Keratinocyte (primary cell): Measurements from ENCODE around the gene LPAR6. TPM values are rescaled to one million over a fixed set of nuclear protein-coding genes. Genes with fewer than 3 reads are reported as not detected.
A peak's percentile ranks its signal among the peaks of the same experiment; 100 is the strongest.

Source experiments
- DNase-seq: peaks from one replicate; pipeline ENCODE4 v3.0.0-alpha.2; 2011; ENCODE audit warnings: low read depth, missing footprints, low spot score
- FAIRE-seq: peaks from 2 replicates; lab custom pipeline; 2011; peaks lifted over from hg19 to GRCh38; lab: Jason Lieb, UNC
- H2AFZ ChIP-seq: 2 replicates; pipeline ENCODE4 v1.6.0; 2012; ENCODE audit warnings: low read length, control low read depth, inconsistent platforms; ENCODE audit not compliant: control insufficient read depth
- H3K27ac ChIP-seq: 2 replicates; pipeline ENCODE4 v1.5.1; 2011; ENCODE audit warnings: low read length; ENCODE audit not compliant: control insufficient read depth, insufficient read depth
- H3K27me3 ChIP-seq: 3 replicates; pipeline ENCODE4 v1.6.0; 2011; ENCODE audit warnings: low read length; ENCODE audit not compliant: control insufficient read depth, insufficient read depth; ENCODE audit errors: extremely low read depth
- H3K36me3 ChIP-seq, 2 experiments: 2 replicates in 1 of 2; 3 replicates in 1 of 2; pipeline ENCODE4 v1.5.1; 2011; ENCODE audit warnings: low read length in 2 of 2, mild to moderate bottlenecking in 1 of 2; ENCODE audit not compliant: control insufficient read depth in 2 of 2, insufficient read depth in 2 of 2; ENCODE audit errors: extremely low read depth in 1 of 2
- H3K4me1 ChIP-seq: 3 replicates; pipeline ENCODE4 v1.5.1; 2011; ENCODE audit warnings: low read length; ENCODE audit not compliant: control insufficient read depth, insufficient read depth; ENCODE audit errors: extremely low read depth
- H3K4me2 ChIP-seq: 3 replicates; pipeline ENCODE4 v1.6.0; 2011; ENCODE audit warnings: low read depth, low read length; ENCODE audit not compliant: control insufficient read depth, insufficient read depth; ENCODE audit errors: extremely low read depth
- H3K4me3 ChIP-seq, 3 experiments: fragments of 200-600 bp in 1 of 3; sonication (generic) in 1 of 3; 2 replicates in 2 of 3; 3 replicates in 1 of 3; pipeline ENCODE4 v1.5.1; 2011 to 2016; ENCODE audit warnings: low read length in 3 of 3, mild to moderate bottlenecking in 3 of 3, control low read depth in 2 of 3, inconsistent platforms in 1 of 3, low read depth in 1 of 3, mixed read lengths in 1 of 3, mixed run types in 1 of 3, moderate library complexity in 1 of 3; ENCODE audit not compliant: control insufficient read depth in 2 of 3, insufficient read depth in 2 of 3; ENCODE audit errors: extremely low read depth in 1 of 3
- H3K79me2 ChIP-seq: 2 replicates; pipeline ENCODE4 v1.6.0; 2012; ENCODE audit warnings: low read length; ENCODE audit not compliant: control insufficient read depth, insufficient read depth
- H3K9ac ChIP-seq: 3 replicates; pipeline ENCODE4 v1.6.0; 2011; ENCODE audit warnings: low read length; ENCODE audit not compliant: control insufficient read depth, insufficient read depth; ENCODE audit errors: extremely low read depth
- H3K9me1 ChIP-seq: 3 replicates; pipeline ENCODE4 v1.6.0; 2011; ENCODE audit warnings: low read length; ENCODE audit not compliant: control insufficient read depth, insufficient read depth; ENCODE audit errors: extremely low read depth
- H3K9me3 ChIP-seq: 2 replicates; pipeline ENCODE4 v1.5.1; 2012; ENCODE audit warnings: low read depth, low read length; ENCODE audit not compliant: control insufficient read depth
- H4K20me1 ChIP-seq: 3 replicates; pipeline ENCODE4 v1.6.0; 2011; ENCODE audit warnings: low read length; ENCODE audit not compliant: control insufficient read depth, insufficient read depth; ENCODE audit errors: extremely low read depth
- EZH2 ChIP-seq: IDR thresholded peaks from one replicate; pipeline ENCODE4 v1.6.1; 2012; ENCODE audit warnings: inconsistent platforms, mild to moderate bottlenecking, low read length, moderate library complexity
- dilution Hi-C: fragments of 300-500 bp; cut with MboI; formaldehyde crosslinking; loops from one replicate; pipeline ENCODE4 v1.7.0; 2020; ENCODE audit warnings: low sequenced_read_pairs; ENCODE audit not compliant: extremely low pct_ligation_motif_present
- polyA plus RNA-seq, 5 experiments: library from polyadenylated mRNA; depleted of rRNA in 3 of 5; stranded (reverse) in 3 of 5; stranded (forward) in 1 of 5; unstranded in 1 of 5; fragments of >200 nt; gene quantifications; 1 replicate in 1 of 5; 2 replicates in 3 of 5; 3 replicates in 1 of 5; pipeline versions ENCODE4 v1.2.1 to v1.2.3, GENCODE V29; 2011 to 2012; ENCODE audit warnings: missing spikeins in 2 of 5, low read depth in 1 of 5, low replicate concordance in 1 of 5
- TF ChIP-seq, protein P1 (sequence below), 3 experiments: IDR thresholded peaks in 1 of 3; conservative IDR thresholded peaks in 1 of 3; optimal IDR thresholded peaks in 1 of 3; 2 replicates in 2 of 3; 3 replicates in 1 of 3; pipeline versions ENCODE3 to v1.5.1; 2011; ENCODE audit warnings: low read length in 3 of 3, mild to moderate bottlenecking in 3 of 3, moderate library complexity in 2 of 3, control low read depth in 1 of 3, inconsistent platforms in 1 of 3; ENCODE audit not compliant: insufficient read depth in 2 of 3; ENCODE audit errors: extremely low read depth in 1 of 3

LPAR6 gene
- polyA plus RNA-seq, 1 donor (not counting 4 experiments of a cell fraction or from before 2014, with no cell fraction given) = 20.0 TPM

DNA sequence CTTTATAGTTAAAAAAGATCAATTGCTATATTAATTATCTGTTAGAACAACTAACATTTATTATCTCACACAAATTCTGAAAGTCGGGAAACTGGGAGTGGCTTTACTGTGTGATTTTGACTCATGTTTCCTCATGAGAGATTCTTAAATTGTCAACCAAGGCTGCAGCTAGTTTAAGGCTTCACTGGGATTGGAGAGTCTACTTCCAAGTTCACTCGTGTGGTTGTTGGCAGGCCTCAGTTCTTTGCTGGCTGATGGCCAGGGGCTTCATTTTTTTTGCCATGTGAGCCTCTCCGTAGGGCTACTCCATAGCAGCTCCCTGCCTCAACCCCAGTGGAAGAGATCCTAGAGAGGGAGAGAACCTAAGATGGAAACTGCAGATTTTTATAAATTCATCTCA, 24.5 kb upstream of the LPAR6 start:
- FAIRE-seq (peak; percentile 60), DNase-seq (no peak)
- no peak overlapping the region for H3K4me3 ChIP-seq

DNA sequence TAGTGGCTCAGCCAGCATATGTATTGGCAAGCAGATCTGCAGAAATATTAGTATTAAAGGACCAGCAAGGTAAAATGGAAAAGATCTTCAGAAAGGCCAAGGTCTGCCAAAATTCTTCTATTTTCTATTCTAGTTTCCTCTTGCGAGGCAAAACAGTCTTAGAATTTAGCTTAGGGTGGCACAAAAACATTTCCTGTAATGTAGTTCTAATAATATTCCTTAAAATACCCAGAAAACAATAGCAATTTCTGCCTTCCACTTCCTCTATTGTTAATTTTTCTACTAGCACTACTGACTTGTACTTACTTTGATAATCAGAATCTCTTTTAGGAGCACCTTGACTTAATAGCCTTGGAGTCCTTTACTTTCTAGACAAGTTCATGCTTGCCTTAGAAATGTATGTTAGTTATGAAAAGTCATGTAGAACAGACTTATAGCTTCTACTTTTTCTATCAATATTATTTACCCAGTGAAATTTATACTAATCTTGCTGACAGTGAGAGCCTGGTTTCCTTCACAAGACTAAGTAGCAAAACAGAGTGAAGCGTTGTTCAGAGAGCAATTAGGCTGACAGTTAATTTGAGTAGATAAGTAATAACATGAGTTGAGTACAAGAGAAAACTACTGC, 23.9 kb upstream of the LPAR6 start:
- H3K36me3 ChIP-seq = no peaks in the 10 kb centered on the region
- no peaks in the 10 kb centered on the region for H4K20me1 ChIP-seq
- peak overlapping the region; percentile 13 for H3K9ac ChIP-seq
- peak overlapping the region; percentile 85 for H3K4me2 ChIP-seq
- no peaks in the 10 kb centered on the region for H3K79me2 ChIP-seq
- H3K4me3 ChIP-seq = peak overlapping the region in 2 of 3 experiments; percentile 44 to 66
- DNase-seq = no peak
- FAIRE-seq = peak; percentile 26
- H2AFZ ChIP-seq = peak overlapping the region; percentile 81
- no peaks in the 10 kb centered on the region for H3K9me3 ChIP-seq
- H3K27me3 ChIP-seq = no peaks in the 10 kb centered on the region
- H3K27ac ChIP-seq = peak overlapping the region; percentile 71
- no peaks in the 10 kb centered on the region for H3K9me1 ChIP-seq
- TF ChIP-seq, protein P1, sequence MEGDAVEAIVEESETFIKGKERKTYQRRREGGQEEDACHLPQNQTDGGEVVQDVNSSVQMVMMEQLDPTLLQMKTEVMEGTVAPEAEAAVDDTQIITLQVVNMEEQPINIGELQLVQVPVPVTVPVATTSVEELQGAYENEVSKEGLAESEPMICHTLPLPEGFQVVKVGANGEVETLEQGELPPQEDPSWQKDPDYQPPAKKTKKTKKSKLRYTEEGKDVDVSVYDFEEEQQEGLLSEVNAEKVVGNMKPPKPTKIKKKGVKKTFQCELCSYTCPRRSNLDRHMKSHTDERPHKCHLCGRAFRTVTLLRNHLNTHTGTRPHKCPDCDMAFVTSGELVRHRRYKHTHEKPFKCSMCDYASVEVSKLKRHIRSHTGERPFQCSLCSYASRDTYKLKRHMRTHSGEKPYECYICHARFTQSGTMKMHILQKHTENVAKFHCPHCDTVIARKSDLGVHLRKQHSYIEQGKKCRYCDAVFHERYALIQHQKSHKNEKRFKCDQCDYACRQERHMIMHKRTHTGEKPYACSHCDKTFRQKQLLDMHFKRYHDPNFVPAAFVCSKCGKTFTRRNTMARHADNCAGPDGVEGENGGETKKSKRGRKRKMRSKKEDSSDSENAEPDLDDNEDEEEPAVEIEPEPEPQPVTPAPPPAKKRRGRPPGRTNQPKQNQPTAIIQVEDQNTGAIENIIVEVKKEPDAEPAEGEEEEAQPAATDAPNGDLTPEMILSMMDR (optimal IDR thresholded peaks at IDR 0.05 in 1 of 3, IDR thresholded peaks at IDR 0.05 in 1 of 3, conservative IDR thresholded peaks at IDR 0.05 in 1 of 3; ENCODE audit: extremely low read depth in 1 of 3, insufficient read depth in 2 of 3, low read length in 3 of 3) = no peak
- TF ChIP-seq EZH2 = no peak
- H3K4me1 ChIP-seq = peaks cover 19% of the 10 kb centered on the region
- dilution Hi-C loops = no loop called here

More for the DNA sequence above, 24.5 kb upstream of the LPAR6 start:
- Histone ChIP-seq H4K20me1 (no peaks in the 10 kb centered on the region), H3K4me1 (peaks cover 19% of the 10 kb centered on the region), H2AFZ (peak overlapping the region; percentile 29), H3K9me1 (no peaks in the 10 kb centered on the region), H3K9ac (no peak overlapping the region), H3K4me2 (peak overlapping the region; percentile 85), H3K27ac (peak overlapping the region; percentile 71), H3K27me3 (no peaks in the 10 kb centered on the region), H3K36me3 (no peaks in the 10 kb centered on the region), H3K79me2 (no peaks in the 10 kb centered on the region), H3K9me3 (no peaks in the 10 kb centered on the region)
- TF ChIP-seq, protein P1 (optimal IDR thresholded peaks at IDR 0.05 in 1 of 3, IDR thresholded peaks at IDR 0.05 in 1 of 3, conservative IDR thresholded peaks at IDR 0.05 in 1 of 3; ENCODE audit: extremely low read depth in 1 of 3, insufficient read depth in 2 of 3, low read length in 3 of 3) = no peak
- no peak for TF ChIP-seq EZH2
- dilution Hi-C loops = no loop called here
